ENCODE data around the gene STEAP1B. TPM values are rescaled to one million over a fixed set of nuclear protein-coding genes. Genes with fewer than 3 reads are reported as not detected.

STEAP1B gene
- polyA plus RNA-seq, 1 experiment = 1.4 TPM

DNA sequence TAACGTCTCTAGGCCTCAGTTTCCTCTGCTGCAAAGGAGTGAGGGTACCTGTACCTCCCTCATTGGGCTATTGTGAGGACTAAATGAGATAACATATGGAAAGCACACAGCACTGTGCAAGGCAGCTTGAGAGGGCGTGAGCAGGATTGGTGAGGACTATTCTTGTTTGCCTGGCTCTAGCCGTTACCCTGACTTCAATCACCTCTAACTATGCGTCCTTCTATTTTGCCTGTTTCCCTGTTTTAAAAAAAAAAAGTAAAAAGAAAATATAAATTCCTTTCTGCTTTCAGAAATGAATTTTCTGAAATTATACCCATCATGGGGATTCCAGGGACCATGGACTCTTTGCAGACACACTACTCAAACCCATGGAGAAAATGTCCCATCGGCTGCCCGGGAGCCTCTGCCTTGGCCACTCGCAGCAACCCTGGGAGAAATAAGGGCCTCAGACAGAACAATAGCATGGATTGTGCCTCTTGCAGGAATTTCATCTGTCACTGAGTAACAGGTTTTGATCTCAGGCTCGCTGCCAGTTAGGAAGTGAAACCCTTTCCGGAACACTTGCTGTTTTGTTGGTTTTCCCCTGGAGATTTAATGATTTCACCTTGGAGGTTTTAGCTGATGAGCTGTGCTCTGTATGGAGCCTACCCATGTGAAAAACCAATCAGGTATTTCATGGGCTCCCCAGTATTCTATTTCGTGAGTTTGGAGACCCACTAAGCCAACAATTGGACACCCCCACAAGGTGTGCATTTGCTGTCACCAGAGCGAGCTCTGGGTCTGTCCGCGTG, 55.6 kb downstream of the STEAP1B start:
- ChIA-PET CTCF (interaction anchor here (1.3 kb wide), 1 partner anchor 11 kb away, joined by 7 read pairs; no protein-coding TSS in a partner anchor), POLR2A (no interaction called here)
- TF ChIP-seq CTCF (IDR thresholded peaks at IDR 0.05; ENCODE audit: insufficient read depth, low read depth, low read length) = no peak
- Histone ChIP-seq H3K36me3 (ENCODE audit: control insufficient read depth, insufficient read depth, low read length) (no peaks in the 10 kb centered on the region), H3K27me3 (ENCODE audit: control insufficient read depth, insufficient read depth, low read length) (no peaks in the 10 kb centered on the region), H3K4me3 (ENCODE audit: low read depth, low read length) (no peak overlapping the region)
- no peak for DNase-seq (ENCODE audit: low read depth)

GRCh38 chr7:22443370-22444180, 56.4 kb downstream of the STEAP1B start:
- CTCF ChIA-PET = no interaction called here
- POLR2A ChIA-PET = no interaction called here
- TF ChIP-seq CTCF (IDR thresholded peaks at IDR 0.05; ENCODE audit: insufficient read depth, low read depth, low read length) = no peak

DNA sequence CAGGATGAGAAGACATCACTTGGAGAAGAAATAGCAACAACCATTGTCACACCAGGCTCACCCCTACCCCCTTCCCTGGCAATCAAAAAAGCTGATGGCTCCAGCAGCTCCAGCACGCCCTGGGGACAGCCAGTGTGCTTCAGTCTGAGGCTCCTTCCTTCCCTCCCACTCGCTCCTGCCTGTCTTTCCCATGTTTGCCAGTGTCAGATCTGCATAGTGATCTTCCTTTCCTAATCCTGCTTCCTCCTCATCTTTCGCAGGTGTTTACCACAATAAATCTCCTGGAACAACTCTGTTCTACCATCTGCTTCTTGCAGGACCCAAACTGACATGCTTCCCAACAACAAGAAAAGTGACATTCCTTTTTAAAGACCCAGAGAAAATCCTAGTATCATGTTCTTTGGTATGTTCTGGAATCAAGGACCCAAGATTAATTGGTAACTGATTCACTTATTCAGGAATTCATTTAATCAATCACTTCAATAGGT, 57.1 kb downstream of the STEAP1B start:
- no peaks in the 10 kb centered on the region; the same call in 1 of the 2 replicates for H3K27me3 ChIP-seq (ENCODE audit: control insufficient read depth, insufficient read depth, low read length)
- no peak overlapping the region for H3K4me3 ChIP-seq (ENCODE audit: low read depth, low read length)
- ChIA-PET CTCF (no interaction called here), POLR2A (no interaction called here)
- no peak for DNase-seq (ENCODE audit: low read depth)
- H3K36me3 ChIP-seq (ENCODE audit: control insufficient read depth, insufficient read depth, low read length) = no peaks in the 10 kb centered on the region
- TF ChIP-seq CTCF (IDR thresholded peaks at IDR 0.05; ENCODE audit: insufficient read depth, low read depth, low read length) = no peak

More at GRCh38 chr7:22443370-22444180, 56.4 kb downstream of the STEAP1B start:
- Histone ChIP-seq H3K36me3 (ENCODE audit: control insufficient read depth, insufficient read depth, low read length) (no peaks in the 10 kb centered on the region), H3K4me3 (ENCODE audit: low read depth, low read length) (no peak overlapping the region), H3K27me3 (ENCODE audit: control insufficient read depth, insufficient read depth, low read length) (no peaks in the 10 kb centered on the region)
- no peak for DNase-seq (ENCODE audit: low read depth)

DNA sequence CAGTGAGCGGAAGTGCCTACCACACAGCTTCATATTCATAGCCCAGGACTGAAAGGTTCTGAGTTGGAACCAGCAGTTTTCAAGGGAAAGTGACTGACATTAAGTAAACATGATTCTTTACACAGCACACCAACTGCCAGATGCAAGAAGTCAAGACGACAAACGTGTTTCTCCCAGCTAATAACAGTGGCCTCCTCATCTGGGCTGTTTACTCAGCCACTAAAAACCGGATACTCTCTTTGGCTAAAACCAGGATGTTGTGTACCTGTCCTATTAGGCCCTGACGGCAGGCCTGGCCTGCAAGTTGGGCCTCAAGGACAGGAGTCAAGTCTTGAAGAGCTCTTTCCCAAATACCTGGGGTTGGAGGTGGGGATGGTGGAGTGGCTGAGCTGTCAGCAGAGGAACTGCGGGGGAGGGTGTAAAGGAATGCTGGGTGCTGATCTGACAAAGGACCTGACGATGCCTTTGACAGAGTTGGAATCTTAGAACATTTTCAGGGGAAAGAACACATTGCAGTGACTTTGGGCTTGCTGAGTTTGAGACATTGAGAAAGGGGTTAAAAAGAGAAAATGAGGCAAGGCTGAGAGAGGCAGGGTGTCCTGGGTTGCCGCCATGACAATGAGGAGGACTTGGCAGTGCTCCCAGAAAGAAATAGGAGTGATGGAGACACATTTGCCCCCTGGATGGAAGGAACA, 57.7 kb downstream of the STEAP1B start:
- H3K36me3 ChIP-seq (ENCODE audit: control insufficient read depth, insufficient read depth, low read length) = no peaks in the 10 kb centered on the region
- TF ChIP-seq CTCF (IDR thresholded peaks at IDR 0.05; ENCODE audit: insufficient read depth, low read depth, low read length) = no peak
- no peak overlapping the region for H3K4me3 ChIP-seq (ENCODE audit: low read depth, low read length)
- no peaks in the 10 kb centered on the region; the same call in 1 of the 2 replicates for H3K27me3 ChIP-seq (ENCODE audit: control insufficient read depth, insufficient read depth, low read length)
- POLR2A ChIA-PET = interaction anchor here (0.6 kb wide), 1 partner anchor 63 kb away, joined by 5 read pairs; no protein-coding TSS in a partner anchor
- no peak for DNase-seq (ENCODE audit: low read depth)
- CTCF ChIA-PET = no interaction called here

Data from BJ (cell line).